ENCODE results near the gene PEX1.

Gene PEX1

DNA sequence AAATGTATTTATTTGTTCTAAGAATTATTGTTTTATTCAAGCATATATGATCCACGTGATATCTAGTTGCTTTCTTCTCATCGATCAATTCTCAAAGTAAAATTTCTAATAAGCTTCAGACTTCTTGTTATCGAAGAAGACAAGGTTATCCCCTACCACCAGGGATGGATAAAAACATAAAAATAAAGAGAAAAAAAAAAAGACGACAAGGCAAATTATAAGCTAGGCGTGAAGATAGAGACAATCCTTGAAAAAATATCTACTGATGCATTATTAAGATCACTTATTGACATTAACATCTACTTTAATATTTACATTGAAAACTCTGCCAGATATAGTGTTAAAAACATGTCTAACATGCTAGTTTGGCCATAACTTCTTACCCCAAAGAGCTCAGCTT is 19.4 kb downstream of the PEX1 start:
- TF ChIP-seq, protein P1, sequence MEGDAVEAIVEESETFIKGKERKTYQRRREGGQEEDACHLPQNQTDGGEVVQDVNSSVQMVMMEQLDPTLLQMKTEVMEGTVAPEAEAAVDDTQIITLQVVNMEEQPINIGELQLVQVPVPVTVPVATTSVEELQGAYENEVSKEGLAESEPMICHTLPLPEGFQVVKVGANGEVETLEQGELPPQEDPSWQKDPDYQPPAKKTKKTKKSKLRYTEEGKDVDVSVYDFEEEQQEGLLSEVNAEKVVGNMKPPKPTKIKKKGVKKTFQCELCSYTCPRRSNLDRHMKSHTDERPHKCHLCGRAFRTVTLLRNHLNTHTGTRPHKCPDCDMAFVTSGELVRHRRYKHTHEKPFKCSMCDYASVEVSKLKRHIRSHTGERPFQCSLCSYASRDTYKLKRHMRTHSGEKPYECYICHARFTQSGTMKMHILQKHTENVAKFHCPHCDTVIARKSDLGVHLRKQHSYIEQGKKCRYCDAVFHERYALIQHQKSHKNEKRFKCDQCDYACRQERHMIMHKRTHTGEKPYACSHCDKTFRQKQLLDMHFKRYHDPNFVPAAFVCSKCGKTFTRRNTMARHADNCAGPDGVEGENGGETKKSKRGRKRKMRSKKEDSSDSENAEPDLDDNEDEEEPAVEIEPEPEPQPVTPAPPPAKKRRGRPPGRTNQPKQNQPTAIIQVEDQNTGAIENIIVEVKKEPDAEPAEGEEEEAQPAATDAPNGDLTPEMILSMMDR (IDR thresholded peaks at IDR 0.05; ENCODE audit: insufficient read depth, low read depth, low read length, missing control alignments): no peak
- no peak for DNase-seq (ENCODE audit: low read depth)
- H3K4me3 ChIP-seq (ENCODE audit: low read length): no peak overlapping the region

DNA sequence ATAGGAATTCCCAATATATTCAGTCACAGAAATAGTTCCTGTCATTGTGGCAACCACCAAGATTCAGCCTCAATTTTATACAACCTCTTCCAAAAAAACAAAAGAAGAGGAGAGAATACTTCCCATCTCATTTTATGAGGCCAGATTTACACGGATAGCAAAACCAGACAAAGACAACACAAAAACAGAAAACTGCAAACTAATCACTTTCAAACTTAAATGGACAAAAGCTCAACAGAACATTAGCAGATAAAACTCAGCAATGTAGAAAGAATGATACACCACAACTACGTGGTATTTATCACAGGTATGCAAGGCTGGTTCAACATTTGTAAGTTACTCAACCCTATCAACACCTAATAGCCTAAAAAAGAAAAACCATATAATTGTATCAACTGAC is 22.0 kb downstream of the PEX1 start:
- TF ChIP-seq, protein P1 (IDR thresholded peaks at IDR 0.05; ENCODE audit: insufficient read depth, low read depth, low read length, missing control alignments): no peak
- DNase-seq (ENCODE audit: low read depth): no peak
- no peak overlapping the region for H3K4me3 ChIP-seq (ENCODE audit: low read length)

DNA sequence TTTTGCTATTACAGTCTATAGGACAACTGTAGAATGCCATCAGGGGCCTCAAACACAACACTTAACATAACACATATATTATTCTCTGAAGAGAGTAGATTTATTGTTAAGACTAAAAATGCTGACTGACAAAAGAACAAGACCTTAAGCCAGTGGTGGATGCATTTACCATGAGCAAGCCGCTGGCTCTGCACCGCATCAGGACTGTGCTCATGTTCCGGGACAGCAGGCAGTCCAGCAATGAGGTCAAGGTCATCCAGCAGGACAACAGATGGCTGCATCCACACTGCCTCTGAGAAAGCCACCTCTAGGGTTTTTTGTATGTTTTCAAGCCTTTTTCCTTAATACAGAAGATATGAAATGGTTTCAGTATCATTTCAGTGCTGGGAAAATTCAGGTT is 23.8 kb downstream of the PEX1 start:
- H3K4me3 ChIP-seq (ENCODE audit: low read length): no peak overlapping the region
- DNase-seq (ENCODE audit: low read depth): no peak
- TF ChIP-seq, protein P1 (IDR thresholded peaks at IDR 0.05; ENCODE audit: insufficient read depth, low read depth, low read length, missing control alignments): no peak

DNA sequence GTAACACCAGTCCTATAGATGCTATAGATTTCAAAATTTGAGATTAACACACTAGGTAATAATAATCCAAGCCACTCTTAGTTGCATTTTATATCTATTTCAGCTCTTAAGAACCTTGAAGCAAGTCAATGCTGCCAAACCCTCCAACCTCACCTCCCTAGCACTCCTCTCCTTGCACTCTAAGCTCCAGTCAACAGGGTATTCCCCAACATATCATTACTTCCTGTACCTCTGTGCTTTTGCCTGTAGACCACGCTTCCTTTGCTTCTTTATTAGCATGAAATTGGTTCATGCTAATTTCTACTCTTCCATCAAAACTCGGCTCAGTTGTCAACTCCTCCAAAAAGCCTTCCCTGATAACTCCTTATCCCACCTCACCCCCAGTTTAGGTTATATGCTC is 24.6 kb downstream of the PEX1 start:
- no peak overlapping the region for H3K4me3 ChIP-seq (ENCODE audit: low read length)
- no peak for DNase-seq (ENCODE audit: low read depth)
- TF ChIP-seq, protein P1 (IDR thresholded peaks at IDR 0.05; ENCODE audit: insufficient read depth, low read depth, low read length, missing control alignments): no peak

DNA sequence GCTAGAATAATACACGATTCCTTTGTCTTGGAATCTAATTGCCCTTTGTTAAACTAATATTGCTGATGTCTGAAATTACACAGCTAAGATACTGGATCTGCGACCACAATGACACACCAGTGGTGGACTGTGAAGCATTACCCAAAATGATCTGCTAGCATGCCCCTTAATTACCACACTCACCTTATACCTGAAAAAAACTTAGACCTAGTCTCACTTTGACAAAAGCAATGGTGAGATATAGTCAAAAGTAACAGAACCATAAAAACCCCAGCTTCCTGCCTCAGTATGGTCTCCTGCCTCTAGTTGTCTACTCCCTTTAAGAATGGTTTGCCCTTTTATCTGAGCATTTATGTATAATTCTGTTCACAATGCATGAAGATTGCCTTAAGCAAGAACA is 29.8 kb downstream of the PEX1 start:
- no peak overlapping the region for H3K4me3 ChIP-seq (ENCODE audit: low read length)
- DNase-seq (ENCODE audit: low read depth): no peak
- TF ChIP-seq, protein P1 (IDR thresholded peaks at IDR 0.05; ENCODE audit: insufficient read depth, low read depth, low read length, missing control alignments): no peak

DNA sequence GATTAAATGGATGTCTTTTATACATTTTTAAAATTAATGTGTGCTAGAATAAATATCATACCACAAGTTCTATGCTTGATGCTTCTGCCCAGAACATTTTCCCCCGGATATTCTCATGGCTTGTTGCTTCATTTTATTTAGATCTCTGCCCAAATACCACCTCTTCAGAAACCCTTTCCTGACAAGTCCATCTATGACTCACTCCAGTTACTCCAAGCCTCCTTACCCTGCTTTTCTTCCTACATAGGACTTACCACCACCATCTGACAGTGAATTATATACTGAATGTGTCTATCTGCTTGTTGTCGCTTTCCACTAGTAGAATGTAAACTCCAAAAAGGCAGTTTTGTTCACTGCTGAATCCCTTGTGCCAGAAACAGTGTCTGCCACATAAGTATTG is 31.4 kb downstream of the PEX1 start:
- DNase-seq (ENCODE audit: low read depth): peak; percentile 6
- H3K4me3 ChIP-seq (ENCODE audit: low read length): no peak overlapping the region
- TF ChIP-seq, protein P1 (IDR thresholded peaks at IDR 0.05; ENCODE audit: insufficient read depth, low read depth, low read length, missing control alignments): no peak

DNA sequence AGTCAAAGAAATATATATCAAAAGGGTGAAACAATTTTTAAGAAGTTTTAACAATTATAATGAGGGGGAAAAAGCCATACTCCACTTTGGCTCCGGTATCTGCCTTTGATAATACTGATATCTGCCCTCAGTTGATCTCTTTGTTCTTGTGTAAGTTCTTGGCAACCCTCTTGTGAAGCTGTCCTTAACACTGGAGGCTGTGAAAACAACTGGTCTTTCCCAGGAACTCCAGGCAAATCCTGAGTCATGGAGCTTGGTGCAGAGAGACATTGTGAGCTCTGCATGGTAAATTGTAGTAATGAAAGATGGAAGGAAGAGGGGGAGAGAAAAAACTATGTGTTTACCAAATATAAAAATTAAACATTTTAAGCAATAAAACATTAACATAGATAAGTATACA is 38.7 kb downstream of the PEX1 start:
- no peak for DNase-seq (ENCODE audit: low read depth)
- TF ChIP-seq, protein P1 (IDR thresholded peaks at IDR 0.05; ENCODE audit: insufficient read depth, low read depth, low read length, missing control alignments): no peak
- no peak overlapping the region for H3K4me3 ChIP-seq (ENCODE audit: low read length)

Measured in epithelial cell of esophagus (primary cell).